ENCODE results near the gene EGFR. TPM values are rescaled to one million over a fixed set of nuclear protein-coding genes. Genes with fewer than 3 reads are reported as not detected.

The EGFR gene
- total RNA-seq, 4 donors from 2014 or later, result 79.3 to 125 (median 110) TPM

GRCh38 chr7:55254596-55255495 is 236.0 kb downstream of the EGFR start:
- WGBS, result 0% methylated on average over 21 of the region's 80 CpGs
- TF ChIP-seq EP300 (IDR thresholded peaks at IDR 0.05) (no peak), POLR2A (IDR thresholded peaks at IDR 0.05; ENCODE audit: low read depth) (no peak), POLR2AphosphoS5 (IDR thresholded peaks at IDR 0.05) (peak; percentile 27 to 40)
- TF ChIP-seq, protein P1, sequence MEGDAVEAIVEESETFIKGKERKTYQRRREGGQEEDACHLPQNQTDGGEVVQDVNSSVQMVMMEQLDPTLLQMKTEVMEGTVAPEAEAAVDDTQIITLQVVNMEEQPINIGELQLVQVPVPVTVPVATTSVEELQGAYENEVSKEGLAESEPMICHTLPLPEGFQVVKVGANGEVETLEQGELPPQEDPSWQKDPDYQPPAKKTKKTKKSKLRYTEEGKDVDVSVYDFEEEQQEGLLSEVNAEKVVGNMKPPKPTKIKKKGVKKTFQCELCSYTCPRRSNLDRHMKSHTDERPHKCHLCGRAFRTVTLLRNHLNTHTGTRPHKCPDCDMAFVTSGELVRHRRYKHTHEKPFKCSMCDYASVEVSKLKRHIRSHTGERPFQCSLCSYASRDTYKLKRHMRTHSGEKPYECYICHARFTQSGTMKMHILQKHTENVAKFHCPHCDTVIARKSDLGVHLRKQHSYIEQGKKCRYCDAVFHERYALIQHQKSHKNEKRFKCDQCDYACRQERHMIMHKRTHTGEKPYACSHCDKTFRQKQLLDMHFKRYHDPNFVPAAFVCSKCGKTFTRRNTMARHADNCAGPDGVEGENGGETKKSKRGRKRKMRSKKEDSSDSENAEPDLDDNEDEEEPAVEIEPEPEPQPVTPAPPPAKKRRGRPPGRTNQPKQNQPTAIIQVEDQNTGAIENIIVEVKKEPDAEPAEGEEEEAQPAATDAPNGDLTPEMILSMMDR (IDR thresholded peaks at IDR 0.05), result peak; percentile 83 to 98 (median 98)
- DNase-seq (ENCODE audit: extremely low spot score), result no peak
- H3K27me3 ChIP-seq, result peaks cover 0 to 21% (median 0%) of the 10 kb centered on the region in 4 donors
- H3K27ac ChIP-seq (replicated peaks in 1 of 4), result peak overlapping the region; percentile 55 to 77 (median 72)
- H3K36me3 ChIP-seq, result no peaks in the 10 kb centered on the region
- H3K4me1 ChIP-seq, result peaks cover 17 to 21% (median 19%) of the 10 kb centered on the region in 4 donors
- no peaks in the 10 kb centered on the region for H3K9me3 ChIP-seq
- peak overlapping the region; percentile 65 to 78 (median 70) for H3K4me3 ChIP-seq
- intact Hi-C loops (cut with DNase I), result loop anchor here (1.0 to 5.0 kb wide), 4 partner anchors 63 to 481 kb away; partner anchors contain the start of gene EGFR

DNA sequence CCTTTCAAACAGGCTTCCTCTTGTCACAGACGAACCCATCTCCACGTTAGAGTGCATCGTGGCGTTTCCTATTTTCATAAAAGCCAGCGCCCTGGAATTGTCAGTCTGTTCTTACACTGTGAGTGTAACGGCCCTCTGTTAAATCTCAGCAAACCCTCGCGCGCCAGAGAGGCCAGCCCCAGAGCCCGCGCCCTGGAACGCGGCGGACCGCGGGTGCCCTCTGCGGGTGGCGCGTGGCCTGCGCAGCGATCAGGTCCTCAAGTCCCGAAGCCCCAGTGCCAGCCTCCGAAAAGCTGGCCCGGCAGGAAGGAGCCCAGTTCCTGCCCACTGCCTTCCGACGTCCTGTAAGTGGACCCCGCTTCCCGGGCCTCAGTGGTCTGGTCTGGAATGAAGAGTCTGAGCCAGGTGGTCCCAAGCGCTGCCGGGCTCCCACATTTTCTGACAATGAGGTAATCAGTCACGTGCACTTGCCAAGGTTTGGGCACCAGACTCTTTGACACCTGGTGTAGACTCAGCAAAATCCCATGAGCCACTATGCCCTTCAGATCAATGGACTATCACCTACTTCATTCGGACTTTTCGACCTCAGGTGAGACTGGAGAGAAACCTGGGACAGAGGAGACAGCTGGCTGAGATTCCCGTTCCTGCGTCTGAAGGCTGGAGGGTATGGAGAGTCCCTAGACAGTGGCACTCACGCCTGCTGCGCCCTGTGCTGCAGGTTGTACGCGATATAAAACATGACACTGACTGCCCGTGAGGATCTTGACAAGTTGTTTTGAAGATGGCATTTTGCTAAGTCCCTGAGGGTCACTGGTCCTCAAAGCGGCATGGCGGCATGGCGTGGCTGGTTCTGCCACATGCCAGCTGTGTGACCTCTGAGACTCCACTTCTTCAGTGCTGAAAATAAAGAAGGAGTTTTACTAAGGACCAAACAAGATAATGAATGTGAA is 237.0 kb downstream of the EGFR start:
- Histone ChIP-seq H3K4me1 (peaks cover 17 to 21% (median 19%) of the 10 kb centered on the region in 4 donors), H3K27ac (replicated peaks in 1 of 4) (peak overlapping the region; percentile 55 to 77 (median 72)), H3K9me3 (no peaks in the 10 kb centered on the region), H3K4me3 (peak overlapping the region; percentile 65 to 78 (median 70)), H3K36me3 (no peaks in the 10 kb centered on the region), H3K27me3 (peaks cover 0 to 24% (median 0%) of the 10 kb centered on the region in 4 donors)
- intact Hi-C loops (cut with DNase I), result loop anchor here (1.0 to 5.0 kb wide), 3 partner anchors 237 to 481 kb away; partner anchors contain the start of gene EGFR
- DNase-seq (ENCODE audit: extremely low spot score), result no peak
- WGBS, result 24% methylated on average over 39 of the region's 43 CpGs
- TF ChIP-seq EP300 (IDR thresholded peaks at IDR 0.05), result no peak
- TF ChIP-seq POLR2A (IDR thresholded peaks at IDR 0.05; ENCODE audit: low read depth), result no peak
- TF ChIP-seq, protein P1 (IDR thresholded peaks at IDR 0.05), result peak; percentile 87 to 93 (median 92)
- peak in 1 of 2 donors; percentile 42 for TF ChIP-seq POLR2AphosphoS5 (IDR thresholded peaks at IDR 0.05)

GRCh38 chr7:55258631-55259030 is 239.8 kb downstream of the EGFR start:
- WGBS, result 86% methylated on average over 9 of the region's 9 CpGs
- TF ChIP-seq, protein P1 (IDR thresholded peaks at IDR 0.05), result no peak
- no peak for TF ChIP-seq POLR2A (IDR thresholded peaks at IDR 0.05; ENCODE audit: low read depth)
- no peak for TF ChIP-seq EP300 (IDR thresholded peaks at IDR 0.05)
- no peak for TF ChIP-seq POLR2AphosphoS5 (IDR thresholded peaks at IDR 0.05)
- no peaks in the 10 kb centered on the region for H3K9me3 ChIP-seq
- H3K36me3 ChIP-seq, result no peaks in the 10 kb centered on the region
- intact Hi-C loops (cut with DNase I), result loop anchor here (5.0 kb wide), 1 partner anchor 471 kb away; no protein-coding TSS in a partner anchor
- H3K4me1 ChIP-seq, result peaks cover 17 to 21% (median 19%) of the 10 kb centered on the region in 4 donors
- H3K4me3 ChIP-seq, result no peak overlapping the region
- no peak overlapping the region for H3K27ac ChIP-seq (replicated peaks in 1 of 4)
- H3K27me3 ChIP-seq, result peaks cover 0 to 34% (median 0%) of the 10 kb centered on the region in 4 donors
- DNase-seq (ENCODE audit: extremely low spot score), result no peak

GRCh38 chr7:55260171-55260570 is 241.4 kb downstream of the EGFR start:
- intact Hi-C loops (cut with DNase I), result no loop called here

More at GRCh38 chr7:55260171-55260570, 241.4 kb downstream of the EGFR start:
- peaks cover 0 to 22% (median 0%) of the 10 kb centered on the region in 4 donors for H3K27me3 ChIP-seq
- H3K36me3 ChIP-seq, result no peaks in the 10 kb centered on the region
- no peak for DNase-seq (ENCODE audit: extremely low spot score)
- WGBS, result 84% methylated on average over 9 of the region's 9 CpGs
- H3K9me3 ChIP-seq, result no peaks in the 10 kb centered on the region
- H3K4me3 ChIP-seq, result no peak overlapping the region
- no peak overlapping the region for H3K27ac ChIP-seq (replicated peaks in 1 of 4)
- TF ChIP-seq, protein P1 (IDR thresholded peaks at IDR 0.05), result no peak
- TF ChIP-seq POLR2AphosphoS5 (IDR thresholded peaks at IDR 0.05), result no peak
- TF ChIP-seq POLR2A (IDR thresholded peaks at IDR 0.05; ENCODE audit: low read depth), result no peak
- no peak for TF ChIP-seq EP300 (IDR thresholded peaks at IDR 0.05)
- peaks cover 5 to 9% (median 8%) of the 10 kb centered on the region in 4 donors for H3K4me1 ChIP-seq

All from esophagus muscularis mucosa (tissue), 4 donors.